Measurements from ENCODE around the gene ADGRG6. TPM values are rescaled to one million over a fixed set of nuclear protein-coding genes. Genes with fewer than 3 reads are reported as not detected.

ADGRG6 gene
- total RNA-seq, 4 donors from 2014 or later: 1.5 to 6.0 (median 3.2) TPM

GRCh38 chr6:142297605-142297995 lies 4.2 kb upstream of the ADGRG6 start:
- TF ChIP-seq POLR2A (IDR thresholded peaks at IDR 0.05) (no peak), CTCF (IDR thresholded peaks at IDR 0.05 in 4 of 5, conservative IDR thresholded peaks at IDR 0.05 in 1 of 5) (no peak)
- no peaks in the 10 kb centered on the region for H3K36me3 ChIP-seq
- ATAC-seq (no peak), DNase-seq (no peak)
- H3K9me3 ChIP-seq: no peaks in the 10 kb centered on the region
- H3K27ac ChIP-seq: no peak overlapping the region
- H3K27me3 ChIP-seq: peaks cover 0 to 17% (median 17%) of the 10 kb centered on the region in 3 donors
- intact Hi-C loops (cut with DNase I; ENCODE audit: low total_unique reads): no loop called here
- in situ Hi-C loops (cut with MboI; ENCODE audit: low sequenced_read_pairs in 4 of 4): no loop called here
- H3K4me3 ChIP-seq: no peak overlapping the region
- H3K4me1 ChIP-seq: no peaks in the 10 kb centered on the region

GRCh38 chr6:142297996-142298753 lies 3.6 kb upstream of the ADGRG6 start:
- Histone ChIP-seq H3K36me3 (no peaks in the 10 kb centered on the region), H3K27ac (no peak overlapping the region), H3K4me1 (no peaks in the 10 kb centered on the region), H3K27me3 (peaks cover 0 to 22% (median 17%) of the 10 kb centered on the region in 3 donors), H3K9me3 (no peaks in the 10 kb centered on the region), H3K4me3 (no peak overlapping the region)
- in situ Hi-C loops (cut with MboI; ENCODE audit: low sequenced_read_pairs in 4 of 4): no loop called here
- TF ChIP-seq CTCF (IDR thresholded peaks at IDR 0.05 in 4 of 5, conservative IDR thresholded peaks at IDR 0.05 in 1 of 5) (no peak), POLR2A (IDR thresholded peaks at IDR 0.05) (no peak)
- intact Hi-C loops (cut with DNase I; ENCODE audit: low total_unique reads): no loop called here
- ATAC-seq (no peak), DNase-seq (no peak)

GRCh38 chr6:142300302-142300701 lies 1.5 kb upstream of the ADGRG6 start:
- H3K9me3 ChIP-seq: no peaks in the 10 kb centered on the region
- H3K4me1 ChIP-seq: no peaks in the 10 kb centered on the region
- TF ChIP-seq CTCF (IDR thresholded peaks at IDR 0.05 in 4 of 5, conservative IDR thresholded peaks at IDR 0.05 in 1 of 5): no peak
- TF ChIP-seq POLR2A (IDR thresholded peaks at IDR 0.05): no peak
- H3K27me3 ChIP-seq: peaks cover 3 to 33% (median 17%) of the 10 kb centered on the region in 3 donors
- H3K36me3 ChIP-seq: no peaks in the 10 kb centered on the region
- intact Hi-C loops (cut with DNase I; ENCODE audit: low total_unique reads) (no loop called here), in situ Hi-C loops (cut with MboI; ENCODE audit: low sequenced_read_pairs in 4 of 4) (no loop called here)
- no peak for DNase-seq
- peak overlapping the region in 1 of 4 donors; percentile 52 for H3K4me3 ChIP-seq
- no peak overlapping the region for H3K27ac ChIP-seq
- ATAC-seq: no peak

GRCh38 chr6:142300758-142301650 lies 803 bp upstream of the ADGRG6 start:
- Histone ChIP-seq H3K4me3 (peak overlapping the region; percentile 39 to 52 (median 46)), H3K4me1 (no peaks in the 10 kb centered on the region), H3K27ac (no peak overlapping the region), H3K9me3 (no peaks in the 10 kb centered on the region), H3K27me3 (peaks cover 3 to 33% (median 17%) of the 10 kb centered on the region in 3 donors), H3K36me3 (no peaks in the 10 kb centered on the region)
- intact Hi-C loops (cut with DNase I; ENCODE audit: low total_unique reads) (no loop called here), in situ Hi-C loops (cut with MboI; ENCODE audit: low sequenced_read_pairs in 4 of 4) (no loop called here)
- ATAC-seq: no peak
- TF ChIP-seq CTCF (IDR thresholded peaks at IDR 0.05 in 4 of 5, conservative IDR thresholded peaks at IDR 0.05 in 1 of 5) (no peak), POLR2A (IDR thresholded peaks at IDR 0.05) (no peak)
- DNase-seq: no peak
